Fibroblast of the aortic adventitia (primary cell): ENCODE measurements around the gene IL23A. TPM values are rescaled to one million over a fixed set of nuclear protein-coding genes. Genes with fewer than 3 reads are reported as not detected.

ENCODE experiments used
- DNase-seq: peaks from one replicate; pipeline ENCODE4 v3.0.0-alpha.2; 2010; ENCODE audit warnings: low read depth
- H3K4me3 ChIP-seq: 2 replicates; pipeline ENCODE4 v1.5.1; 2011; ENCODE audit warnings: low read depth, mild to moderate bottlenecking, control low read depth, low read length, moderate library complexity
- CTCF ChIP-seq: IDR thresholded peaks from 2 replicates; pipeline ENCODE4 v1.5.1; 2011; ENCODE audit warnings: mild to moderate bottlenecking, low read length, control low read depth, inconsistent platforms; ENCODE audit not compliant: insufficient read depth
- total RNA-seq: library from RNA; depleted of rRNA; stranded (reverse); fragments of >200 nt; gene quantifications from 2 replicates; pipeline ENCODE4 v1.2.3, GENCODE V29; 2012; ENCODE audit warnings: low replicate concordance

The IL23A gene
- total RNA-seq, 1 donor, result not detected

GRCh38 chr12:56348776-56349175 lies 10.1 kb downstream of the IL23A start:
- DNase-seq, result no peak
- TF ChIP-seq CTCF, result no peak
- no peak overlapping the region for H3K4me3 ChIP-seq

GRCh38 chr12:56350662-56351061 lies 12.0 kb downstream of the IL23A start:
- no peak overlapping the region for H3K4me3 ChIP-seq
- no peak for TF ChIP-seq CTCF
- no peak for DNase-seq

- DNase-seq, result no peak
- no peak overlapping the region for H3K4me3 ChIP-seq
- TF ChIP-seq CTCF, result no peak
Observed at GRCh38 chr12:56351325-56351724, 12.6 kb downstream of the IL23A start.

GRCh38 chr12:56358836-56359532 lies 20.3 kb downstream of the IL23A start:
- TF ChIP-seq CTCF, result no peak
- peak overlapping the region; percentile 78 for H3K4me3 ChIP-seq
- DNase-seq, result peak; percentile 89

GRCh38 chr12:56359851-56360767 lies 21.4 kb downstream of the IL23A start, which contains the start of gene STAT2:
Gene STAT2 (minus strand): TSS chr12:56360107. CDS start chr12:56356571, 3,536 bp downstream.
- TF ChIP-seq CTCF, result no peak
- peak; percentile 100 for DNase-seq
- peak within 1 kb of the TSS; percentile 78 for H3K4me3 ChIP-seq

- no peak for DNase-seq
- TF ChIP-seq CTCF, result no peak
- H3K4me3 ChIP-seq, result no peak overlapping the region
Observed at GRCh38 chr12:56361487-56362129, 22.9 kb downstream of the IL23A start.
